Activated naive CD4-positive, alpha-beta T cell (primary cell): ENCODE measurements around the gene NUMA1.

Source experiments
- DNase-seq, 4 experiments: peaks; one replicate each; lab custom pipeline; 2025; lab: John Stamatoyannopoulos, UW

Gene NUMA1

DNA sequence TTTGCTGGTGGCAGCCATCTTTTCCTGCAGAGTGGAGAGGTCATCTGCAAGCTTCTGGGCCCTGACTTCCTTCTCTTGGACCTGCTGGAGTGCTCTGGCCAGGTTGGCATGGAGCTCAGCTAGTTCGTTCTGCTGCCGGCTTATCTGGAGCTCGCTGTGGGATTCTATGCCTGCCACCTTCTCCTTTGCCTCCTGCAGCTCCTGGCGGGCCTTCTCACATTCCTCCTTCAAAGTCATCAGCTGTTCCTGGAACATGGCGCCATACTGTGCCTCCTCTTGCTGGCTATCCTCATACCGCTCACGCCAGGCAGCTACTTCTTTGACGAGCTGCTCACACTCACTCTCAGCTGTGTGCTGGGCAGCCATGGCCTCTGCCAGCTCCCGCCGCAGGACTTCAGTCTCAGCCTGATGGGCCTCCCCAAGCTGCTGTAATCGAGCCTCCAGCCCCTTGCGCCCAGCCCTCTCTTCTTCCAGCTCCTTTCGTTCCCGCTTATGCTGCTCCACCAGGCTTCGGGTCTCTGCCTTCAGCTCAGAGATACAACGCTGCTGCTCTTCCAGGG, 65.5 kb downstream of the NUMA1 start:
- DNase-seq = no peak

- no peak for DNase-seq
Measured at GRCh38 chr11:72013765-72014711, 66.3 kb downstream of the NUMA1 start.

DNA sequence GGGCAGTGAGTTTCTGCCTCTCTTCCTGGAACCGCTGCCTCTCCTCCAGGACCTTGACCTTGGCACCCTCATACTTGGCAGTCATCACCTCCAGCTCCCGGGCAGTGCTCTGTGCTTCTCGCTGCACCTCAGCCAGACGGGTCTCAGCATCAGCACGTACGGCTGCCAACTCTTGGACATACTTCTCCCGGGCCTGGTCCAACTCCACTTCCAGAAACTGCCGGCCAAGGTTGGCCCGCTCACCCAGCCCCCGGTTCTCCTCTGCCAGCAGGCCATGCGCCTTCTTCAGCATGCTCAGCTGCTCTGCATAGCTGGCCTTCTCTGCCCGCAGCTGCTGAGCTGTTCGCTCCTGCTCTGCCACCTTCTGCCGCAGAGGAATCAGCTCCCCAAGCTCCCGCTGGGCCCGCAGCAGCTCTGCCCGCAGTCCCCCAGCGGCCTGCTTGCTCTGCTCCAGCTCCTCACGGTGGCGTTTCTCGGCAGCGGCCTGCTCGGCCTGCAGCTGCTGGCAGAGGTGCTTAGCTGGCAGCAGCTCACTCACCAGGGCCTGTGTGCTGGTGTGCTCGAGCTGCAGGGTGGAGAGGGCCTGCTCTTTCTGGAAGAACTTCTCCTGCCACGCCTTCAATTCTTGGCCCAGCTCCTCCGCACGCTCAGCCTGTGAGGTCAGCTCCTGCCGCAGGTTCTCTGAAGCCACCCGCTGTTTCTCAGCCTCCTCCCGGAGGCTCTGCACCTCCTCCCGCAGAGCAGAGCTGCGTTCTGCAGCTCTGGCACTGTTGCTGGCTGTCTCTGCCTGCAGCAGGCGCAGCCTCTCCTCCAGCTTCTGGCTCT, 67.2 kb downstream of the NUMA1 start:
- DNase-seq = no peak

GRCh38 chr11:72012091-72012630, 68.2 kb downstream of the NUMA1 start:
- no peak for DNase-seq

- DNase-seq = no peak
Measured at GRCh38 chr11:72010529-72011233, 69.7 kb downstream of the NUMA1 start.

GRCh38 chr11:72009156-72009555, 71.2 kb downstream of the NUMA1 start:
- DNase-seq = no peak

DNA sequence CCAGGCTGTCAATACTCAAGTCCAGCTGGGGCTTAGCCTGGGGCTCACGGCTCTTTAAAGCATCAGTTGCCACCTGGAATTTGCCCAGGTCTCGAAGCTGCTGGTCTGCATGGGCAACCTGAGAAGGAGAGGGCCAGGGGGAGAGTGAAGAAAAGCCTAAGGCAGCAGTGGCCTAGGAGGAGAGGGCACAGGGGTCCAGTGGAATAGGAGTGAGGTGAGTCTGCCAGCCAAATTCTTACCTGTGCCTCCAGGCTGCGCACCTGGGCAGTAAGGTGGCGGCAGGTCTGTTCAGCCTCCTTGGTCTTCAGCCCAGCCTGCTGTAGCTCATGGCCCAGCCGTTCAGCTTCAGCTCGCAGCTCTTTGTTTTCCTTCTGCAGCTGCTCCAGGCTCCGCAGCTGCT, 71.6 kb downstream of the NUMA1 start:
- no peak for DNase-seq

DNA sequence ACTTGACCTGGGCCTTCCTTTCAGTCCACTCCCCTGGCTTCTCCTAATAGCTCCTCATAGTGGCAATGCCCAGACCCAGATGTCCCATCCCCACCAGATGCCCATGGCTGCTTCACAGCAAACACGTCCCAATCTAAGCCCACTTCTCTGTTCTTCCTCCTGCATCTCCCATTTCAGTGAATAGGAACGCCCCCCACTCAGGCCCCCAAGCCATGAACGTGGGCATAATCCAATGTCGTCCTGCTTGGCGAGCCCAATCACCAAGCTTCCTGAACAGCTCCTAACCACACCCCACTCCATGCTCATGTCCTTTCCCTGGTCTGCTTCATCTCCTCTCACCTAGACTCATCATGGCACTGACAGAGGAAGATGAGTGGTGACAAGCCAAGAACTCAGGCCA, 72.8 kb downstream of the NUMA1 start:
- no peak for DNase-seq

DNA sequence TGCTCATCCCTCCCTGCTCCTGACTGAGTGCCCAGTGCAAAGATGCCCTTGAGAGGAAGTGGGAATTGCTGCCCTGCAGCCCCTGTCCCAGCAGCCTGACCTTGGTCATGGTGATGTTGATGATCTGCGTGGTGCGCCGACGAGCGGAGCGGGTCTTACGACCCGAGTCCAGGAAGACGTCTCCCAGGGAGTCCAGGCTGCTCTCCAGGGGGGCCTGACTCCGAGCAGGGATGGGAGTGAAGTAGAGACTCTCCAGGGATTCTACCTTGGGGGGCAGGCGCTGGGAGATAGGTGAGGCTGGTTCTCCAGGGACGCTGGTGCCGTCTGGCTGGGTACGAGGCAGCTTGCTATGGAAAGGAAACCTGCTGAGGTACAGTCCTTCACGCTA, 73.3 kb downstream of the NUMA1 start:
- no peak for DNase-seq

- DNase-seq = no peak
Measured at GRCh38 chr11:72006309-72007088, 73.8 kb downstream of the NUMA1 start.

- DNase-seq = no peak
Measured at GRCh38 chr11:72005347-72006260, 74.7 kb downstream of the NUMA1 start.

- DNase-seq = no peak
Measured at GRCh38 chr11:72004515-72005346, 75.6 kb downstream of the NUMA1 start.

GRCh38 chr11:72003776-72004171, 76.6 kb downstream of the NUMA1 start:
- no peak for DNase-seq

DNA sequence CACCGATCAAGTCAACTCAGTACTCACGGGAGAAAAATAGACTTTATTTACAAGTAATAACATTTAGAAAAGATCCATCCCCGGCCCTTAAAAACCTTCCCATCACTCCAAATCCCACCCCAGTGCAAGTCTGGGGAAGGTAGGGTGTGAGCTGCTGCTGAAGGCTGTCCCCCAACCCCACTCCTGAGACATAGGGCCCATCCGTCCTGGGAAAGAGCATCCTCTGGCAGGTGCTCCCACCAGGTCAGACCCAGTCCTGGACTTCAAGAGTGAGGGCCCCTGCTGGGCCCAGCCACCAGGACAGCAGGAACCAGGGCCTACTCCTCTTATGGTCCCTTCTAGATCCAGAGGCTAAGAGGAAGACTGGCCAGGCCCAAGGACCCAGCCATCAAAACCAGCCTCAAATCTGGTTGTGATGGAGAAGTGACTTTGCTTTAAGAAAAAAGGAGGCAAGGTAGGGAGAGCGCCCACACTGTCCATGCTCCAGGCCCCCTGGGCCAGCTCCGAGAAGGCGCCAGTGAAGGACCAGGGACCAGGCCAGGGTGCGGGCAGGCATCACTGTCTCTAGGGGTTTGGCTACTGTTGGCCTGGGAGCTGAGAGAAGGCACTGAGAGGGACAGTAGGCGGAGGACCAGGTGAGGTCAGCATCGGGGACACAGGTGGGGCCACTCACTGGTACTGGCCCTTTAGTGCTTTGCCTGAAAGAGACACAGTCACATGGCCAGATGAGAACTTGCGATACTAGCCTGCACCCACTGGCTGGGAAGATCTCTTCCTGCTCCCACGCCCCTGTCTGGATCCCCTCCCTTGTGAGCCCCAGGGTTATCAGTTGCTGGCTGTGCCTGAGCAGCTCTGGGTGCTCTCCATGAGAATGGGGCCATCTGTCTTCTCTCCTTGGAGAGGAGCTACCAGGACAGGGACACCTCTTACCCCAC, 77.2 kb downstream of the NUMA1 start:
- DNase-seq = no peak

DNA sequence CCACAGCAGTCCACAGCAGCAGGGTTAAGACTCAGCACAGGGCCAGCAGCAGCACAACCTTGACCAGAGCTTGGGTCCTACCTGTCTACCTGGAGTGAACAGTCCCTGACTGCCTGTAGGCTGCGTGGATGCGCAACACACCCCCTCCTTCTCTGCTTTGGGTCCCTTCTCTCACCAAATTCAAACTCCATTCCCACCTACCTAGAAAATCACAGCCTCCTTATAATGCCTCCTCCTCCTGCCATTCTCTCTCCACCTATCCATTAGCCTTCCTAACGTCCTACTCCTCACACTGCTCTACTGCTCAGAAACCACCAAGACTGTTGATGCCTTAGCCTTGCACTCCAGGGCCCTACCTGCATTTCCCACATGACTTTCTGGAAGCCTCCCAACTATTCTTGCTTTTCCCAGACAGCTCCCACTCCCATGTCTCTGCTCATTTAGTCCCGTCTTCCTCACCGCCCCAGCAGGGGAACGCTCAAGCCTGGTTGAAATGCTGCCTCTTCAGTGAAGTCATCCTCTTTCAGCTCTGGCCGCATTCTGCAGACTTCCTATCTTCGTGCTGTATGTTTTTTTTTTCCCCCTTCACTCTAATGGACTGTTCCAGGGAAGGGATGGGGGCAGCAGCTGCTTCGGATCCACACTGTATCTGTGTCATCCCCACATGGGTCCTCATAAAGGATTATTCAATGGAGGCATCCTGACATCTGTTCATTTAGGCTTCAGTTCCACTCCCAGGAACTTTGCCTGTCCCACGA, 78.3 kb downstream of the NUMA1 start:
- DNase-seq = no peak

DNA sequence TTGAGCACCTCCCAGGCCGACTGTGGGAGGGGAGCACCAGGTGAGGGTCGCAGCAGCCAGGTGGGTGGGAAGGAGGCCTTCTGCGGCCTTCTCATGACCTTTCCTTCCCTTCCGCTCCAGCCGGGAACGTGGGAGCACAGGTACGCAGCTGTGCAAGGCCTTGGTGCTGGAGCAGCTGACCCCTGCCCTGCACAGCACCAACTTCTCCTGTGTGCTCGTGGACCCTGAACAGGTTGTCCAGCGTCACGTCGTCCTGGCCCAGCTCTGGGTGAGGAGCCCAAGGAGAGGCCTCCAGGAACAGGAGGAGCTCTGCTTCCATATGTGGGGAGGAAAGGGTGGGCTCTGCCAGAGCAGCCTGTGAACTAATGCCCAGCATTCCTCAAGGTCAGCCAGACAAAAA, 79.1 kb downstream of the NUMA1 start:
- DNase-seq = no peak

DNA sequence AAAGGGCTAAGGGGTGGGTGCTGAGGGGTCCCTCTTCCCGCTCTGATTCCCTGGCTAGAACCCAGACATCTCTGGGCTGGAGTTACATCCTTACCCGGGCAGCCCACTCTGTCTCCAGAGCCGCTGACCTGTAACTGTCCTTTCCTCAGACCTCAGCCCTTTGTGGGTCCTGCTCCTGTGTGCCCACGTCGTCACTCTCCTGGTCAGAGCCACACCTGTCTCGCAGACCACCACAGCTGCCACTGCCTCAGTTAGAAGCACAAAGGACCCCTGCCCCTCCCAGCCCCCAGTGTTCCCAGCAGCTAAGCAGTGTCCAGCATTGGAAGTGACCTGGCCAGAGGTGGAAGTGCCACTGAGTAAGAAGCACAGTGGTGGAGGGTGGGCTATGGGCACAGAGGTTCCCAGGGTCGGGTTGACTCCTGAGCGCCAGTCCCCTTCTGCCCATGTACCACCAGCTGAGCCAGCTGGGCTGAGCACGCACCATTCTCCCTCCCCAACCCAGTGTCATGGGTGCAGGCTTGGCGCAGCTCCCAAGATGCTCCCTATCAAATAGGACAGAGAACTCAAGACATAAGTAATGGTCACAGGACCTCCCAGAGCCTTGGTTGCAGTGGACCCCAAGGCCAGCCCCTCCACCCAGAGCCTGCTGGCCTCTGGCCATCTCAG, 80.0 kb downstream of the NUMA1 start:
- DNase-seq = no peak
